ENCODE measurements around the gene YIPF1. TPM values are rescaled to one million over a fixed set of nuclear protein-coding genes. Genes with fewer than 3 reads are reported as not detected.

The YIPF1 gene
- total RNA-seq, 1 experiment from 2014 or later = 21.9 TPM

- TF ChIP-seq CREB1 (CRISPR knock-in tag; IDR thresholded peaks at IDR 0.05) (no peak), FOXJ3 (CRISPR knock-in tag; IDR thresholded peaks at IDR 0.05; ENCODE audit: borderline replicate concordance) (no peak), STAT6 (CRISPR knock-in tag; conservative IDR thresholded peaks at IDR 0.05; ENCODE audit: low read depth) (no peak)
Observed at GRCh38 chr1:53911442-53911841, 21.8 kb upstream of the YIPF1 start (continued).

- ATAC-seq (no peak), DNase-seq (ENCODE audit: low spot score) (no peak)
- H3K9me3 Mint-ChIP-seq = no peaks in the 10 kb centered on the region
- POLR2A ChIA-PET = no interaction called here
- peaks cover 25% of the 10 kb centered on the region for H3K4me1 Mint-ChIP-seq
- no peak for TF ChIP-seq STAT6 (CRISPR knock-in tag; conservative IDR thresholded peaks at IDR 0.05; ENCODE audit: low read depth)
- TF ChIP-seq NFE2L1 (CRISPR knock-in tag; IDR thresholded peaks at IDR 0.05) = no peak
- no peak for TF ChIP-seq NR3C1 (CRISPR knock-in tag; conservative IDR thresholded peaks at IDR 0.05; ENCODE audit: low read depth)
- TF ChIP-seq NR1H2 (CRISPR knock-in tag; IDR thresholded peaks at IDR 0.05) = no peak
- no peak for TF ChIP-seq GRHL2 (CRISPR knock-in tag; IDR thresholded peaks at IDR 0.05; ENCODE audit: insufficient replicate concordance, severe bottlenecking)
- TF ChIP-seq ZBTB43 (CRISPR knock-in tag; IDR thresholded peaks at IDR 0.05) = no peak
- TF ChIP-seq, protein P1, sequence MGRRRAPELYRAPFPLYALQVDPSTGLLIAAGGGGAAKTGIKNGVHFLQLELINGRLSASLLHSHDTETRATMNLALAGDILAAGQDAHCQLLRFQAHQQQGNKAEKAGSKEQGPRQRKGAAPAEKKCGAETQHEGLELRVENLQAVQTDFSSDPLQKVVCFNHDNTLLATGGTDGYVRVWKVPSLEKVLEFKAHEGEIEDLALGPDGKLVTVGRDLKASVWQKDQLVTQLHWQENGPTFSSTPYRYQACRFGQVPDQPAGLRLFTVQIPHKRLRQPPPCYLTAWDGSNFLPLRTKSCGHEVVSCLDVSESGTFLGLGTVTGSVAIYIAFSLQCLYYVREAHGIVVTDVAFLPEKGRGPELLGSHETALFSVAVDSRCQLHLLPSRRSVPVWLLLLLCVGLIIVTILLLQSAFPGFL (CRISPR knock-in tag; IDR thresholded peaks at IDR 0.05; ENCODE audit: borderline replicate concordance) = no peak
- no peak for TF ChIP-seq MYBL2 (CRISPR knock-in tag; IDR thresholded peaks at IDR 0.05)
- TF ChIP-seq, protein P2, sequence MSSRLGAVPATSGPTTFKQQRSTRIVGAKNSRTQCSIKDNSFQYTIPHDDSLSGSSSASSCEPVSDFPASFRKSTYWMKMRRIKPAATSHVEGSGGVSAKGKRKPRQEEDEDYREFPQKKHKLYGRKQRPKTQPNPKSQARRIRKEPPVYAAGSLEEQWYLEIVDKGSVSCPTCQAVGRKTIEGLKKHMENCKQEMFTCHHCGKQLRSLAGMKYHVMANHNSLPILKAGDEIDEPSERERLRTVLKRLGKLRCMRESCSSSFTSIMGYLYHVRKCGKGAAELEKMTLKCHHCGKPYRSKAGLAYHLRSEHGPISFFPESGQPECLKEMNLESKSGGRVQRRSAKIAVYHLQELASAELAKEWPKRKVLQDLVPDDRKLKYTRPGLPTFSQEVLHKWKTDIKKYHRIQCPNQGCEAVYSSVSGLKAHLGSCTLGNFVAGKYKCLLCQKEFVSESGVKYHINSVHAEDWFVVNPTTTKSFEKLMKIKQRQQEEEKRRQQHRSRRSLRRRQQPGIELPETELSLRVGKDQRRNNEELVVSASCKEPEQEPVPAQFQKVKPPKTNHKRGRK (CRISPR knock-in tag; IDR thresholded peaks at IDR 0.05; ENCODE audit: borderline replicate concordance) = no peak
- no peak for TF ChIP-seq ATF2 (CRISPR knock-in tag; IDR thresholded peaks at IDR 0.05; ENCODE audit: borderline replicate concordance, low read depth)
- TF ChIP-seq ZNF138 (CRISPR knock-in tag; conservative IDR thresholded peaks at IDR 0.05) = no peak
- no peak for TF ChIP-seq ELF4 (CRISPR knock-in tag; IDR thresholded peaks at IDR 0.05; ENCODE audit: low read depth)
- TF ChIP-seq, protein P3, sequence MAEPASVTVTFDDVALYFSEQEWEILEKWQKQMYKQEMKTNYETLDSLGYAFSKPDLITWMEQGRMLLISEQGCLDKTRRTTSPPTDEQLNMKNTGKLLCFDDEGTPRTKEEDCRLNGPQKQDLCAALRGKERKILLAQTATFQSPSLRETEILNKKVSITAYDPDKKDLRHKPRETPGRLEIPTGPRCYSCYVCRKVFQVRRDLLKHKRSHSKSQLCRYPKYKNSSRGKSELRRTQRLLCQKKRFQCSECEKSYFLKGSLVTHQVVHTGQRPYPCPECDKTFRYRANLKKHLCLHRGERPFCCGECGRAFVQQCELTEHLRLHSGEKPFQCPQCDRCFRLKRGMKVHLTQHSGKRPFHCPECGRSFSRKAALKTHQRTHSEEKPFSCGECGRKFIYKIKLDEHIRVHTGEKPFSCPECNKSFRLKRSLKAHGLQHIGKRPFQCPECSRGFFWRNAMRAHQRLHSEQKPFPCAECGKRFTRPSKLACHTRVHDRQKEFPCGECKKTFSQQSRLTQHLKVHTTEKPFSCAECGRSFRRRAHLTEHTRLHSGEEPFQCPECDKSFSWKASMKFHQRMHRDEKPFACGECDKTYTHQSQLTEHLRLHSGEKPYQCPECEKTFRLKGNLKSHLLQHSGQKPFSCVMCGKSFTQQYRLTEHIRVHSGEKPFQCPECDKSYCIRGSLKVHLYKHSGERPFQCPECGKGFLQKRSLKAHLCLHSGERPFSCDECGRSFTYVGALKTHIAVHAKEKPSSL (CRISPR knock-in tag; conservative IDR thresholded peaks at IDR 0.05) = no peak
- no peak for TF ChIP-seq HMGXB4 (CRISPR knock-in tag; IDR thresholded peaks at IDR 0.05)
- TF ChIP-seq NR2C2 (CRISPR knock-in tag; IDR thresholded peaks at IDR 0.05) = no peak
- TF ChIP-seq ZBTB21 (CRISPR knock-in tag; IDR thresholded peaks at IDR 0.05; ENCODE audit: borderline replicate concordance) = no peak
- no peak overlapping the region for H3K4me3 Mint-ChIP-seq
- CTCF ChIA-PET = interaction anchor here (1.1 to 1.2 kb wide), 2 partner anchors 36 to 49 kb away, joined by 3 read pairs; partner anchors contain the start of gene IFT25
- H3K27ac Mint-ChIP-seq = no peak overlapping the region
- H3K27me3 Mint-ChIP-seq (ENCODE audit: low read depth) = no peaks in the 10 kb centered on the region
- peaks cover 4% of the 10 kb centered on the region; the same call in 1 of the 2 replicates for H3K36me3 Mint-ChIP-seq
Observed at GRCh38 chr1:53909946-53910345, 20.3 kb upstream of the YIPF1 start.
